SK-N-MC (cell line): Measurements from ENCODE around the gene TRIP4.

Experiments
- DNase-seq: peaks from one replicate; pipeline ENCODE4 v3.0.0-alpha.2; 2011; ENCODE audit warnings: low read depth, low spot score
- H3K27ac ChIP-seq: fragments of 200-600 bp; sonication (generic); 2 replicates; pipeline ENCODE4 v1.5.1; 2016; ENCODE audit warnings: mixed run types
- H3K36me3 ChIP-seq: fragments of 200-600 bp; sonication (generic); 2 replicates; pipeline ENCODE4 v1.6.1; 2017; ENCODE audit warnings: antibody characterized with exemption, low read length, mixed read lengths; ENCODE audit not compliant: insufficient read depth
- H3K4me3 ChIP-seq: fragments of 200-600 bp; sonication (generic); 2 replicates; pipeline ENCODE4 v1.5.1; 2016
- H3K9ac ChIP-seq: fragments of 200-600 bp; sonication (generic); 2 replicates; pipeline ENCODE4 v1.8.0; 2017; ENCODE audit warnings: mixed run types, mixed read lengths; ENCODE audit not compliant: insufficient read length
- H3K9me3 ChIP-seq: fragments of 200-600 bp; sonication (generic); 2 replicates; pipeline ENCODE4 v1.6.1; 2017; ENCODE audit warnings: low read depth, mild to moderate bottlenecking, antibody characterized with exemption, low read length, moderate library complexity, mixed read lengths
- EZH2 ChIP-seq: fragments of 200-600 bp; sonication (generic); IDR thresholded peaks from one replicate; pipeline ENCODE4 v1.6.1; 2017; ENCODE audit warnings: antibody characterized with exemption
- FOXP2 ChIP-seq: optimal IDR thresholded peaks from 2 replicates; pipeline ENCODE3; 2011; ENCODE audit warnings: mild to moderate bottlenecking, moderate library complexity; ENCODE audit not compliant: insufficient read depth; ENCODE audit errors: extremely low read length, control extremely low read depth
- POLR2AphosphoS5 ChIP-seq: IDR thresholded peaks from 2 replicates; pipeline ENCODE4 v1.6.1; 2012; ENCODE audit warnings: mild to moderate bottlenecking, low read depth, low read length, borderline replicate concordance

The TRIP4 gene

GRCh38 chr15:64501396-64501715 is 113.7 kb downstream of the TRIP4 start:
- no peaks in the 10 kb centered on the region for H3K9me3 ChIP-seq
- no peak overlapping the region for H3K4me3 ChIP-seq
- no peak for DNase-seq
- H3K36me3 ChIP-seq, result peaks cover 33% of the 10 kb centered on the region
- TF ChIP-seq POLR2AphosphoS5 (no peak), EZH2 (no peak), FOXP2 (no peak)
- H3K27ac ChIP-seq, result no peak overlapping the region
- H3K9ac ChIP-seq, result no peak overlapping the region

- DNase-seq, result no peak
- H3K4me3 ChIP-seq, result no peak overlapping the region
- TF ChIP-seq FOXP2, result no peak
- TF ChIP-seq POLR2AphosphoS5, result no peak
- TF ChIP-seq EZH2, result no peak
- peaks cover 33% of the 10 kb centered on the region for H3K36me3 ChIP-seq
- no peaks in the 10 kb centered on the region for H3K9me3 ChIP-seq
- H3K27ac ChIP-seq, result no peak overlapping the region
- H3K9ac ChIP-seq, result no peak overlapping the region
Observed at GRCh38 chr15:64502151-64502550, 114.5 kb downstream of the TRIP4 start.

DNA sequence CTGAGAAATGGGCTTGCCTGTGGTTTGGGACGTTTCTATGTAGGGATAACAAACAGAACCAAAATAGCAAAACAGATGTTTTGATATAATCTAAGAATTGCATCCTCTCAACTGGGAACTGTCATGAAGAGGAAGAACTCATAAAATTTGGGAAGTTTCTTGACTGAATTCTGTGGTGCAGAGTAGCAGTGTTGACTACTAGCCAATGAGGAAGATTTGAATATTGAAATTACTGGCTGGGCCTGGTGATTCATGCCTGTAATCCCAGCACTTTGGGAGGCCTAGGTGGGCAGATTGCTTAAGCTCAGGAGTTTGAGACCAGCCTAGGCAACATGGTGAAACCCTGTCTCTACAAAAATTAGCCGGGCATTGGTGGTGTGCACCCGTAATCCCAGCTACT is 114.9 kb downstream of the TRIP4 start:
- H3K36me3 ChIP-seq, result peaks cover 33% of the 10 kb centered on the region
- no peaks in the 10 kb centered on the region for H3K9me3 ChIP-seq
- H3K4me3 ChIP-seq, result no peak overlapping the region
- TF ChIP-seq POLR2AphosphoS5, result no peak
- TF ChIP-seq EZH2, result no peak
- no peak for TF ChIP-seq FOXP2
- no peak for DNase-seq
- H3K27ac ChIP-seq, result no peak overlapping the region
- no peak overlapping the region for H3K9ac ChIP-seq

- TF ChIP-seq EZH2, result no peak
- no peak for TF ChIP-seq POLR2AphosphoS5
- no peak for TF ChIP-seq FOXP2
- Histone ChIP-seq H3K9me3 (no peaks in the 10 kb centered on the region), H3K36me3 (peaks cover 33% of the 10 kb centered on the region), H3K9ac (no peak overlapping the region), H3K4me3 (no peak overlapping the region), H3K27ac (no peak overlapping the region)
- no peak for DNase-seq
Observed at GRCh38 chr15:64503197-64503596, 115.6 kb downstream of the TRIP4 start.

DNA sequence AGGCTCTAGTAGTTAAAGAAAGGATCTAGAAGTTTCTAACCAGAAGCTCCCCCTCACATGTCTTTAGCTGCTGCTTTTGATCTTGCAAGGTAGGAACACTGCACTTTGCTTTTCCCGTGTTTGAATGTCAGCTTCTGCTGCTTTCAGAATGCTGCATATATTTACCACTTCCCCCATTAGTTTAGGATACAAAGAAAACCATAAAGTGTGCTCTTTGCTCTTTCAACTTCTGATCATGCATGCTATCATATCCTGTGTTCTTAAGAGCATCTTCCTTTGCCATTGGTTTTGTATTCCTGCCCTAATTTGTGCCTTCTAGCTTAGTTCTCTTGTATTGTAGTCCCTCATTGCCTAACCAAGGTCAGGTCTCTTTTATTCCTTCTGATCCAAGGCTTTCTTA is 116.0 kb downstream of the TRIP4 start:
- Histone ChIP-seq H3K36me3 (peaks cover 33% of the 10 kb centered on the region), H3K9ac (no peak overlapping the region), H3K9me3 (no peaks in the 10 kb centered on the region), H3K27ac (0 out of 2 replicates have a peak overlapping the region, but pooled peaks have one; percentile 33), H3K4me3 (no peak overlapping the region)
- TF ChIP-seq FOXP2, result no peak
- no peak for DNase-seq
